Cardiac fibroblast (primary cell): ENCODE measurements around the gene PARG.

ENCODE experiments used
- DNase-seq, 2 donors: peaks; one replicate each; pipeline versions ENCODE4 v3.0.0 to v3.0.0-alpha.2; 2010; ENCODE audit warnings: low read depth in 2 of 2
- H3K4me3 ChIP-seq, 2 donors: replicated peaks in 1 of 2; 1 replicate in 1 of 2; 2 replicates in 1 of 2; pipeline ENCODE4 v1.5.1; 2011; ENCODE audit warnings: low read depth in 2 of 2, low read length in 2 of 2, mild to moderate bottlenecking in 2 of 2, moderate library complexity in 1 of 2
- TF ChIP-seq, protein P1 (sequence below): IDR thresholded peaks from one replicate; pipeline ENCODE4 v1.5.1; 2011; ENCODE audit warnings: low read depth, mild to moderate bottlenecking, low read length, inconsistent platforms

The PARG gene

DNA sequence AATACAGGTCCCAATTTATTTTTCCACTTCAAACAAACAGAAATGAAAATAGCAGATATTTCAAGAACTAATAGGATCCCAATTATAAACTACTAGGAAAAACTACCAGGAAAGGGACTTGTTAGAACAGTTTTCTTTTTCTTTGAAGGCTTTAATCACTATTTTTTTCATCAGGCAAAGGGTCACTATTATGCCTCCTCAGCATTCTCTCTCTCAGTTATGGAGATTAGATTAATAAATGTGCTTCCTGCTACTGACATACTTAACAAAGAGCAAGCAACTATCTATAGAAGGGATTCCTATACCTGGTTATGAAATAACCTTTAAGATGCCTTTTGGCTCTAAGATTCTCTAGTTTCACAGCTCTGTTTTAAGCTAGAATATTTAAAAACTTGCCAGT lies 108.7 kb downstream of the PARG start:
- no peak overlapping the region for H3K4me3 ChIP-seq
- TF ChIP-seq, protein P1, sequence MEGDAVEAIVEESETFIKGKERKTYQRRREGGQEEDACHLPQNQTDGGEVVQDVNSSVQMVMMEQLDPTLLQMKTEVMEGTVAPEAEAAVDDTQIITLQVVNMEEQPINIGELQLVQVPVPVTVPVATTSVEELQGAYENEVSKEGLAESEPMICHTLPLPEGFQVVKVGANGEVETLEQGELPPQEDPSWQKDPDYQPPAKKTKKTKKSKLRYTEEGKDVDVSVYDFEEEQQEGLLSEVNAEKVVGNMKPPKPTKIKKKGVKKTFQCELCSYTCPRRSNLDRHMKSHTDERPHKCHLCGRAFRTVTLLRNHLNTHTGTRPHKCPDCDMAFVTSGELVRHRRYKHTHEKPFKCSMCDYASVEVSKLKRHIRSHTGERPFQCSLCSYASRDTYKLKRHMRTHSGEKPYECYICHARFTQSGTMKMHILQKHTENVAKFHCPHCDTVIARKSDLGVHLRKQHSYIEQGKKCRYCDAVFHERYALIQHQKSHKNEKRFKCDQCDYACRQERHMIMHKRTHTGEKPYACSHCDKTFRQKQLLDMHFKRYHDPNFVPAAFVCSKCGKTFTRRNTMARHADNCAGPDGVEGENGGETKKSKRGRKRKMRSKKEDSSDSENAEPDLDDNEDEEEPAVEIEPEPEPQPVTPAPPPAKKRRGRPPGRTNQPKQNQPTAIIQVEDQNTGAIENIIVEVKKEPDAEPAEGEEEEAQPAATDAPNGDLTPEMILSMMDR, result no peak
- no peak for DNase-seq

DNA sequence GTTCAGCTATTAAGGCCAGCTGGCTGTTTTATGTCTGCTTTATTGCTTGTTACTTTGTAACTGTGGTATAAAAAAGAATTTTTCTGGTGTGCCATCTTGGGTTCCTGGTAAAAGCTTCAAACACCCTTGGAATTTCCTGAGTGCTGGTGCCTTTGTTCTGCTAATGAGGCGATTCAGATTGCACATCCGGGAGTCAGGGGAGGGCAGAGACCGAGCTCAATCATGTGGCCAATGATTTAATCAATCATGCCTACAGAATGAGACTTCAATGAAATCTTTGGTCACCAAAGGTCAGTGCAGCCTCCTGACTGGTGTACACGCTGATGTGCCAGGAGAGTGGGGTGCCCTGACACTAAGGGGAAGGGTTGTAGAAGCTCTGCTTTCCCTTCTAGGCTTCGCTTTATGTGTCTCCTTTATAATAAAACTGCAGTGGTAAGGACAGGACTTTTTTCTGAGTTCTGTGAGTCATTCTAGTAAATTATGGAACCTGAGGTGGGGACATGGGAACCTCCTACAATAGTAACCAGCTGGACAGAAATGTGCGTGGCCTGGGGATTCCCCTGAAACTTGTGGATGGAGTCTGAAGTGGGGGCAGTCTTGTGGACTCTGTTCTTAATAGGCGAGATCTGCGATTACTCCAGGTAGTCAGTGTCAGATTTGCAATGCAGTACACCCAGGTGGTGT lies 110.3 kb downstream of the PARG start:
- peak; percentile 23 to 50 for DNase-seq
- TF ChIP-seq, protein P1, result no peak
- no peak overlapping the region for H3K4me3 ChIP-seq

DNA sequence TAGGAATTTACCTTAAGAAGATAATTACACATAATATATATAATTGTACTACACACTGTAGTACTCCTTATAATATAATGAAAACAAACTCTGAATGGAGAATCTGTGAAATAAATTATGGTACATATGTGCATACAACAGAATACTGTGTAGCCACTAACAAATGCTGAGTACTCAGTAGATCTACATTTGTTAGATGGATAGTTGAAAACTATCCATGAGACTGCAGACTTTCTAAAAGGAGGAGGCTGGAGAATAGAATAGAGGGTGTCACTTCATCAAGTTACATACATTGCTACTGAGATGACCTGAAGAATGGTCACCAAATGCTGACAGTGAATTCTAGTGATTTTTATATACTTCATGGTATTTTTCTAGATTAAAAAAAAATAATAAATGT lies 111.0 kb downstream of the PARG start:
- H3K4me3 ChIP-seq, result no peak overlapping the region
- DNase-seq, result no peak
- TF ChIP-seq, protein P1, result no peak

DNA sequence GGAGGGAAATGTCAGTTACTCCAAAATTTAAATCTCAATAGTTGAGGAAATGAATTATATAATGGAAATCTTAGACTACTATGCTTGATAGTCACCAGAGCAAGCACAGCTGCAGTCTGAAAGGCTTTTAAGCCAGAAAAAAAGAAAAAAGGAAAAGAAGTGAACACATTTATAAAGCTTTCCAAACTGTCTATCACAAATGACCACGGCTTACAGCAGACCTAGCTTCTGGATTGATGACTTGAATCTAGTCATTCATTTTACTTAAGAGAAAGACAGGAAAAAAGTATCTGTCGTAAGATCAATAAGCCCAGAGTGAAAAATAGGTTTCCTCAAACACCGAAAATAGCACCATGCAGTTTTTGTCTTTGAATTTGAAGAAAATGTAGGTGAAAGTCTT lies 111.8 kb downstream of the PARG start:
- TF ChIP-seq, protein P1, result no peak
- no peak for DNase-seq
- H3K4me3 ChIP-seq, result no peak overlapping the region

DNA sequence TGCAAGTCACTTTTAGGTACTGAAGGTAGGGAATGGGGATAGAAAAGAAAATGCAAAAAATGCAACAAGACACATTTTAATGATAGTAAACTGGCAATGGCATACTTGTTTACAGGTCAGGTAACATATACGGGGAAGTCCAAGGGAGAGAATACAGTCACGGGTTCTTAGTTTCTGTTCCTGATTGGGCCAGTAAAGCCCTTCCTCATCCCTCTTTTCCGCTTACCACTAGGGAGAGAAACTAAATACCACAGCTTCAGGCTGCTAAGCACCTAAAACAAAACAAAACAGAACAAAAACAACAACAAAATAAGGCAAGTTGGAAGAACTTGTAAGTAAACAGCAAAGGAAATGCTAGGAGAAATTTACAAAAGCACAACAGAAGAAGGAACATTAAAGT lies 114.5 kb downstream of the PARG start:
- TF ChIP-seq, protein P1, result no peak
- H3K4me3 ChIP-seq, result no peak overlapping the region
- no peak for DNase-seq

DNA sequence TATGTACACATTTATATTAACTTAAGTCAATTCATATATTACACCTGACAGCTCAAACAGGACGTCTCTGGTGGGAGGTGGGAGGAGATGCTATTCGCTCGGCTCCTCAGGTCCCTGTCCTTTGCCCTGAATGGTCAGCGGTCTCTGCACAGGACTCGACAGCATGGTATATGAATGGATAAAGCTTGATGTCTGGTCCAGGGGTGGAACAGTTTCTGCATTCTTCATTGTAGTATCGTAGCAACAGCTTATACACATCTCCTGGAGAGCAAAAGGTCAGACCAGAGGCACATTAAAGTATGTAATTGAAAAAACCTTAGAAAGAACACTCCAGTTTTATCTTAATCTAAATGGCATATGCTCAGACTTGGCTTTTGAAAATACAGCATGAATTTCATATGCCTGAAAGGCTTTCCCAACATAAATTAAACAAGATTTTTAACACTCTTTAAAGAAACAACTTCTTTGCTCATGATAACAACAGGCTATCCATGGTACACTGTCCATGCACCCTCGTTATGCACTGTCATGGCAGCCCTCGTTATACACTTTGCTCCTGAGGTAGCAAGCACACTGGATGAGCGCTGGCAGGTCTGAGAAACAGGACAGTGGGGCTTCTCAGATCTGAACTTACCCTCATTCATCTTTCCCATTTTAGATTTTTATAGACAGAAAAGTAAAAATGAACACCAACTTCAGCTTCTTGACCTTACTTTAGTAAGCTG lies 122.4 kb downstream of the PARG start:
- no peak overlapping the region for H3K4me3 ChIP-seq
- TF ChIP-seq, protein P1, result no peak
- no peak for DNase-seq
